ENCODE measurements around the gene AGPAT3.
"Not testable (repeated sequence)": the region's sequence is repeated elsewhere in the genome, so short reads cannot be mapped to it uniquely, and the experiment has no call there.

AGPAT3 gene, protein sequence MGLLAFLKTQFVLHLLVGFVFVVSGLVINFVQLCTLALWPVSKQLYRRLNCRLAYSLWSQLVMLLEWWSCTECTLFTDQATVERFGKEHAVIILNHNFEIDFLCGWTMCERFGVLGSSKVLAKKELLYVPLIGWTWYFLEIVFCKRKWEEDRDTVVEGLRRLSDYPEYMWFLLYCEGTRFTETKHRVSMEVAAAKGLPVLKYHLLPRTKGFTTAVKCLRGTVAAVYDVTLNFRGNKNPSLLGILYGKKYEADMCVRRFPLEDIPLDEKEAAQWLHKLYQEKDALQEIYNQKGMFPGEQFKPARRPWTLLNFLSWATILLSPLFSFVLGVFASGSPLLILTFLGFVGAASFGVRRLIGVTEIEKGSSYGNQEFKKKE

DNA sequence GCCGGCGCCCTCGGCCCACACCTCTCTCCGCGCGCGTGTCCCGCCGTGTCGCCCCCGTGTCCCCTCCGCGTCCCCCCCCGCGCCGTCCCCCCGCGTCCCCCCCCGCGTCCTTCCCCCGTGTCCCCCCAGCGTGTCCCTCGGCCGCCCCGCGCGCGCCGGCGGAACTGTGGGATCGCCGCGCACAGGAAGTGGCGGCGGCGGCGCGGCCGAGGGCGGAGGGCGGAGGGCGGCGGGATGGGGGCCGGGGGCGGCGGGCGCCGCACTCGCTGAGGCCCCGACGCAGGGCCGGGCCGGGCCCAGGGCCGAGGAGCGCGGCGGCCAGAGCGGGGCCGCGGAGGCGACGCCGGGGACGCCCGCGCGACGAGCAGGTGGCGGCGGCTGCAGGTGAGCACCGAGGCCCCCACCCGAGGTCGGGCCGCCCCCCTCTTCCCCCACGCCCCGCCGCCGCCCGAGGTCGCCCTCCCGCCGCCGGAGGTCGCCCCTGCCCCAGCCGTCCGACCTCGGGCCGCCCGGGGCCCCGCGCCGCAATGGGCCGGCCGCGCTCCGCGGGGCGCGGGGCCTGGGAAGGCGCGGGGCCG, at the start of gene AGPAT3:
AGPAT3 (plus strand) TSS at position 262 of the 578 bp plus-strand sequence. CDS start 94,459 bp downstream, outside the sequence.
- no peak for DNase-seq

DNA sequence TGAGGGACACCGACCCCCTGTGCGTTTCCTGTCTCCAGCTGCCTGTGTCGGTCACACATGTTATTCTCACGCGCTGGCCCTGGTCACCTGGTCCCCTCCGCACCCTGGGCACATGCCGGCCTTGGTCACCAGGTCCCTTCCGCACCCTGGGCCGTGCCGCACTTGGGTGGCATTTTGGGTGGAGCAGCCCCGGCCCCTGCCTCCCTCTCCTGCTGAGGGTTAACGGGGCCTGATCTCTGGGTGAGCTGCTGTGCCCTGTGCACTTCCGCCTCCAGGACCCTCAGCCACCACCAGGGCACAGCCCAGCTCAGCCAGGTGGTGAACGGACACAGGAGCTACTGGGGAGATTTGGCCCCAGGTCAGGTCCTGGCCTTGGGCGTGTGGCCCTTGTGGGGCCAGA, 49.0 kb upstream of the AGPAT3 start:
- DNase-seq: no peak

DNA sequence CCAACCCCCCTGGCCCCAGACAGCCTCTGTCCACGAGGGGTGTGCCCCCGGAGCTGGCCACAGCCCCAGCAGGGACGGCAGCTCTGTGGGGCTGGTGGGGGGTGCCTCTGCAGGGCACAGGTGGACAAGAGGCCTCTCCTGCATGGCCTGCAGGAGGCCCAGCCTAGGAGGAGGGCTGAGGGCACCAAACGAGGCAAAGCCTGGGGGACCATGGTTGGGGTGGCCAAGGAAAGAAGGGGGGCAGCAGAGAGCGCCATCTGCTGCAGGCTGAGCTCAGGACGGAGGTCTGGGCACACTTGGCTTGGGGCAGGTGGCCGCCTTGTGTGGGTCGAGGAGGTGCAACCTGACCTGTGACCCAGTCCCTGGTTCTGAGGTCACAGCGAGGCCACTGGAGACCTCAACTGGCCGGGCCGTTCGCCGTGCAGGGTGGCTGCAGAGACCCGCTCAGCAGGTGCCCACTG, 48.4 kb upstream of the AGPAT3 start:
- DNase-seq: no peak

DNA sequence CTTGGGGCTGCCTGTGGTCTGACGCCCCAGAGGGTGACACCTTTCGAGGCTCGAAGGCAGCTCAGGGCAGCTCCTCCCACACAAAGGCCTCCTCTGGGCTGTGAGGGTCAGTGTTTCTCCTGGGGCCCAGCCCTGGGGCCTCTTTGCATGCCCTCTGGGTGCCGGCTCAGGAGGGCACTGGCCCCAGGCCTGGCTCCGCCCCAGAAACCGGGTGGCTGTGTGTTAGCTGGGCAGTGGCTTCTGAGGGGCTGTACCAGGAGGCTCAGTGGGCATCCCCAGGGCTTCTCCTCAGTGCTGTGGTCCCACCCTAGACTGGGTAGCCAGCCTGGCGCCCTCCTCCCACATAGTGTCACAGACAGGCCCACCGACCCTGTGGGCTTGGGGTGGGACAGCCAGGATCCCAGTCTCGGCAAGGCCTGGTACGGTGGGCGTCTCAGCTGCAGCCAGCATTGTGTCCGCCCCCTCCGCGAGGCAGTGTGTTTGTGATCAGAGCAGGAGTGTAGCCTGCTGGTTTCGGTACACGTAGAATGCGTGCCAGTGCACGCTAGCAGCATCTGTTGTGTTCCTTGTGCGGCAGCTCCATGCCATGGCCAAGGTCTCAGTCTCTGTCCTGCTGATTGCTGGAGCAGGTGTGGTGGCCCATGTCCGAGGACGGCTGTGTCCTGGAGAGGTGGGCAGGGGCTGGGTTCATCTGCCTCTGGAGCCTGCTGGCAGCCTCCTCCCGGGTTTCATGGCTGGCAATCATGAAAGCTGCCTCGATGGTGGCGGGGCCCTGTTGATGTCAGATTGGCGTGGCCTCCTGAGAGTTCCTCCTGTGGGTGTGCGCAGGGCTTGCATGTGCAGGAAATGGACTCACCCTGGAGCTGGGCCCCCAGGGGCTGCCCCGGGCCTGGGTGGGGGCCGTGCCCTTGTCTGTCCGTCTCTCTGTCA, 47.6 kb upstream of the AGPAT3 start:
- DNase-seq: no peak

DNA sequence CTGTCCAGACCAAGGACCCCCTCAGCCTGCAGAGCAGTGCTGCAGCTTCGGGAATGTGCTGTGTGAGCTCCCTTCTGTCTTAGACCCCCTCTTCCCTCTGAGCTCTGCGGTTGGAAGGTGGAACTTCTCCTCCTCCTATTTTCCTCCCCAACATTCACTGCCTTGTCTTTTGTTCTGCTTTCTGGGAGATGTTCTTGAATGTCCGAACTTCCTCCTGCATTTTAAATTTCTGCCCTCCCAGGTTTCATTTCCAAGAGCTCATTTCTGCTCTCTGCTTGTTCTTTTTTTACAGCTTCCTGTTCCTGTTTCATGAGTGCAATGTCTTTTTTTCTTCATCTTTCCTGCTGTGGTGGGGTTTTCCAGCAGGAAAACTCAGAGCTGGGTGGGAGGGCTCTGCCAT, 46.3 kb upstream of the AGPAT3 start:
- DNase-seq: no peak

DNA sequence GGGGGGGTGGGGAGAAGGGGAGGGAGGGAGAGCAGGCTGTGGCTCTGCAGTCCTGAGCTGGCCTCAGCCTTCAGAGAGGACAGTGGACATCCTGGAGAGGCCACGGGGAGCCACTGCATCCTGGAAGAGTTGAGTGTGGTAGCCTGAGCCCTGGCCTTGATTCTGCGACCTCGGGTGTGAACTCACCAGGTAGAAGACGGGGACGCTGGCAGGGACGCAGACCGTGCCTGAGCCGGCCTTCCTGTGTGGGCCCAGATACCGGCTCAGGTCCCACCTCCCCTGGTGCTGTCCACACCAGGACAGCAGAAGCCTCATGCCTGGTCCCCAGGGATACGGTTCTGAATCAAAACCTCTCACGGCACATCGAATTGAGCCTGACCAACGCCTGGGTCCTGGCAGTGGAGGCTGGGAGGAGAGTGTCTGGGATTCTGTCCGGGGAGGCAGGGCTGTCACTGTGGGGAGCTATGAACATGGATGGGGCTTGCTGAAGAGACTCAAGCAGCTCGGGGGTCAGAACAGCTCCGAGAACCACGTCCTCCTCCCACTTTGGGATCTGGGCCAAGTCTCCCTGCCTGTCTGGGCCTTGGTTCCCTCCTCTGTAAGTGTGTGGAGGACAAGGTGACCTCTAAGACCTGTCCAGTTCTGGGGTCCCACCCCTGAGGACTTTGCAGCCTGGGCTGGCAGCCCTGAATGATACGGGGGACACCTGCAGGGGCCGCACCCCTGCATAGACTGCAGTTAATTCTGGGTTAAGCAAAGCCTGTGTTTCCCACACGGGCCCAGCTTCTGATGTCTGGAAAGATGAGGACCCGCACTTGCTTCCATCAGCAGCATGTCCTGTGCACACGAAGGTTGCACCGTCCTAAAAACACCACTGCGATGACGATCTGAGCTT, 45.3 kb upstream of the AGPAT3 start:
- no peak for DNase-seq

DNA sequence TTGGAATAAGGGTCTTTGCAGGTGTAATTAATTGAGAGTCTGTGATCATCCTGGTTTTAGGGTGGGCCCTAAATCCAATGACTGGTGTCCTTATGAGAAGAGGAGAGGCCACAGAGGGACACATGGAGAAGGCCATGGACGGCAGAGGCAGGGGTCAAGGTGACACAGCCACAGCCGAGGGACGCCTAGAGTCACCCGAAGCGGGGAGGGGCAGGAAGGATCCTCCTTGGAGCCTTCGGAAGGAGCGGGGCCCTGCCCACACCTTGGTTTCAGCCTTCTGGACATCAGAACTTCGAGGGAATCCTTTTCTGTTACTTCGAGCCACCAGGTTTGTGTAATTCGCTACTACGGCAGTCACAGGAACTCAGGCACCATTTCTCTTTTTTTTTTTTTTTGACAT, 44.6 kb upstream of the AGPAT3 start:
- no peak for DNase-seq

DNA sequence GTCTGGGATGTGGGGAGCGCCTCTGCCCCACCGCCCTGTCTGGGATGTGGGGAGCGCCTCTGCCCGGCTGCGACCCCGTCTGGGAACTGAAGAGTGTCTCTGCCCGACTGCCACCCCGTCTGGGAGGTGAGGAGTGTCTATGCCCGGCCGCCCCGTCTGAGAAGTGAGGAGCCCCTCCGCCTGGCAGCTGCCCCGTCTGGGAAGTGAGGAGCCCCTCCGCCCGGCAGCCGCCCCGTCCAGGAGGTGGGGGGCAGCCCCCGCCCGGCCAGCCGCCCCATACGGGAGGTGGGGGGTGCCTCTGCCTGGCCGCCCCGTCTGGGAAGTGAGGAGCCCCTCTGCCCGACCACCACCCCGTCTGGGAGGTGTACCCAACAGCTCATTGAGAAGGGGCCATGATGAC, 42.9 kb upstream of the AGPAT3 start:
- not testable (repeated sequence) for DNase-seq

DNA sequence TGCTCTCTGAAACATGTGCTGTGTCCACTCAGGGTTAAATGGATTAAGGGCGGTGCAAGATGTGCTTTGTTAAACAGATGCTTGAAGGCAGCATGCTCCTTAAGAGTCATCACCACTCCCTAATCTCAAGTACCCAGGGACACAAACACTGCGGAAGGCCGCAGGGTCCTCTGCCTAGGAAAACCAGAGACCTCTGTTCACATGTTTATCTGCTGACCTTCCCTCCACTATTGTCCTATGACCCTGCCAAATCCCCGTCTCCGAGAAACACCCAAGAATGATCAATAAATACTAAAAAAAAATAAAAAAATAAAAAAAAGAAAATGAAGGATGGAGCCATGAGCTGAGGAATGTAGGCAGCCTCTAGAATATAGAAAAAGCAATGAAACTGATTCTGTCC, 42.3 kb upstream of the AGPAT3 start:
- DNase-seq: not testable (repeated sequence)

DNA sequence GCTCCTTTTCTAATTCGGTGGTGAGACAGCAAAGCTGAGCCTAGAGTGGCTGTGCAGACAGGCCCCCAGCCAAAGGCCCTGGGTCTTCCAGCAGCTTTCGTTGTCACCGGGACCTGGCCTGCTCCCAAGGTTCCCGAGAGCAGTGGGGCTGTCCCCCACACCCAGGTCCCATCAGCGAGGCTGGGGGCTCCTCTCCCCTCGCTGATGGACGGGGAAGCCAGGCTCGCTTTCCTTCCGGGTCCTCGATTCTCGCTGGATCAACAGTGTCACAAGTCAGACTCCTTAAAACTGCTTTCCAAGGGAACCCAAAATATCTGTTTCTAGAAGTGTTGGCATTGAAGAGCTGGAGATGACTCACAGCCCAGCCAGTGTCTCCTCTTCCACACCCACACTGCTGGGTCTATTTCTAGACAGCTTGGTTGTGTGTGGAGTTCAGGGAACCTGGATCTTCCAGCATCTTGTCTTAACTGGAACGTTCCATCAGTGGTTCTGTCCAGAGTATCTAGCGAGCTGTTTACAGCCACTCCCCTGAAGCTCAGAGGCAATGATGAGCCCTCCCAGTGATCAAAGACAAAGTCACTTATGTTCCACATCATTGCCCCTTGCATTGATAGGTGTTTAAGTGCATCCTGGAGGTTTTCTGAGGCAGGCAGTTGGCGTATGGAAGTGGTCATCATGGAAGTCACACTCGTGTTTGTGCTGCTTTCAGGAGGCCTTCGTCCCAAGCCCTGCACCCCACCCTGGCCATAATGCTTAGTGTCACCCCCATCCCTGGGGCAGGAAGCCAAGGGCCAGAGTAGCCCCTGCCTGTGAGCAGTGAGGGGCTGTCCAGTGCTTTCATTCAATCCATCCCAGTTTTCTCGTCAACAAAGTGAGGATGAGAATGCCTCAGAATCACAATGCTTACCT, 40.4 kb upstream of the AGPAT3 start:
- no peak for DNase-seq

DNA sequence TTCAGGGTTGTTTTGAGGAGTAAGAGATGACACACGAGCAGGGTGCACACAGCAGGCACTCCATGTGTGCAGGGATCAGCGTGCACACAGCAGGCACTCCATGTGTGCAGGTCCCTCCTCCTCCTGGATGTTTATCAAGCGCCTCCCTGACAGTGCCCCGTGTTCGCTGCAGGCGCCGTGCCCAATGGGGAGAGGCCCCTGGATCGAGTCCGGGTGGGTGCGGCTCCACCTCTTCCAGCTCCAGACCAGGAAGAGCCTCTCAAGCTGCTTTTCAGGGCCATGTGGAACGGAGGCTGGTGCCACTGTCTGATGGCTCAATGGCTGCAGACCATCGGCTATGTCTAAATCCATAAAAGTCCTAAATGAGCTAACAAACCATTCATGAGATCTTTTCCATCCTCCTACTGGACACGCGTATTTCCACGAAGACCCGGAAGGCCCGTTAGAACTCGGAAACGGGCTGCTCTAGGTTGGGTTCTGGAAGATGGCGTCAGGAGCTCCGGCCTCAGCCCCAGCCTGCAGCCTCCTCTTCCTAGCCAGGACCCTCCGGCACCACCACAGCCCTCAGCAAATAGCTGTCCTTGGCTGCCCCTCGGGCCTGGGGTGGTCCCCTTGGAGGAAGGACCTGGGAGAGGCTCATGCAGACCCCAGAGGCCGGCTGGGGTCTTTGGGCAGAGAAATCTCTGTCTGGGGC, 39.6 kb upstream of the AGPAT3 start:
- no peak for DNase-seq

DNA sequence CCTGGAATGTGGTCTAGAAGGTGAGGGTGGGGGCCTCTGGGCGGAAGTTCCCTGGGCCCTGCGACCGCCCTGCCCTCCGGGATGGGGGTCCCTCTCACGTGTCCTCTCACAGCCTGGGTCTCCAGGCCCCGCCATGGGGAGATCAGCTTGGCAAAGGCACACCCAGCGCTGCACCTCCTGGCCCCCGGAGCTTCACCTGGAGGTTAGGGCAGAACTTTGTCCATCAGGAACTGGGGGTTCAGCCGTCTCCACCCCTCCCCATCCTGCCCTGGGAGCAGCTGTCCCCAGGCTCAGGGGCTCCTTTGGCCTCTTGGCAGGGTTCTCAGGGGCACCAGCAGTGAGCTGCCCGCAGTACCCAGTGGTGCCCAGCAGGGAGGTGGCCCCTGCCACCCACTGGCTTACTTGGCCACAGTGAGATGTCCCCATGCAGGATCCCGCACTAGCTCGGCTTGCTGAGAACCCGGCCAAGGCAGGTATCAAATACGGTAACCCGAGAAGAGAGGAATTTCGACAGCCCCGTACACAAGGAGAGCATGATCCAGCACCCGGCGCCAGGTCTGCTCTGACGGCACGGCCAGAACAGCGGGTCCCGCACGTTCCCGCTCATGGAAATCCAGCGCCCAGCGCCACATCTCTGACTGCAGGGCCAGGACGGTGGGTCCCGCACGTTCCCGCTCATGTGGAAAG, 38.9 kb upstream of the AGPAT3 start:
- DNase-seq: no peak

DNA sequence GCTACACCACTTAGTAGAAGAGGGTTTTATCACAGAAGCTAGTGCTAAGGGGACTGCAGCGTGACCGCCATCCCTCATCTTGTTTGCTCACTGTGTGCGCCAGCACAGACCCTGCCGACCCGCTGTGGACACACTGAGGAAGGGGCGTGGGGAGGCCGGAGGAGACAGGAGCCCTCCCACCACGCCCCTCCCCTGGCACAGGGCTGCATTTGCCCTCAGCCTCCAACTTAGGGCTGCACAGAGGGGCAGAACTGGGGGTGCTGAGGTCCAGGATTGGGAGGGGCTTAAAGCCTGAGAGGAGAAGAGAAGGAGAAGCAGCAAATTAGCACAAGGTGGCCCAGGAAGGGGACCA, 38.4 kb upstream of the AGPAT3 start:
- no peak for DNase-seq

DNA sequence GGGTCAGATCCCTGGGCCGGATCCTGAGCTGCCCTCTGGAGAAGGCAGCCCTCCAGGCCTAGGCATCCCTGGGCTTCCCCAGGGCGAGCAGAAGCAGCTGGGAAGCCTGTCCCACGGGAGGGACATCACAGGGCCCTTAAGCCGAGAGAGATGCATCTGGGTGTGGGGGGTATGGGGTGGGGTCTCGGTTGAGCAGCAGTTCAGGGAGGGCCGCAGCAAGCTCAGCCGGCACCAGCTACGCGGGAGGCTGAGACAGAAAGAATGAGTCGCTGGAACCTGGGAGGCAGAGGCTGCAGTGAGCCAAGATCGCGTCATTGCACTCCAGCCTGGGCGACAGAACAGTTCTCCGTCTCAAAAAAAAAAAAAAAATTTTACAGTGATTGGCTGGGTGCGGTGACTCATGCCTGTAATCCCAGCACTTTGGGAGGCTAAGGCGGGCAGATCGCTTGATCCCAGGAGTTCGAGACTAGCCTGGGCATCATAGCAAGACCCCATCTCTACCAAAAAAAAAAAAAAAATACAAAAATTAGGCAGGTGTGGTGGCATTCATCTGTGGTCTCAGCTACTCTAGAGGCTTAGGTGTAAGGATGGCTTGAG, 37.9 kb upstream of the AGPAT3 start:
- no peak for DNase-seq

DNA sequence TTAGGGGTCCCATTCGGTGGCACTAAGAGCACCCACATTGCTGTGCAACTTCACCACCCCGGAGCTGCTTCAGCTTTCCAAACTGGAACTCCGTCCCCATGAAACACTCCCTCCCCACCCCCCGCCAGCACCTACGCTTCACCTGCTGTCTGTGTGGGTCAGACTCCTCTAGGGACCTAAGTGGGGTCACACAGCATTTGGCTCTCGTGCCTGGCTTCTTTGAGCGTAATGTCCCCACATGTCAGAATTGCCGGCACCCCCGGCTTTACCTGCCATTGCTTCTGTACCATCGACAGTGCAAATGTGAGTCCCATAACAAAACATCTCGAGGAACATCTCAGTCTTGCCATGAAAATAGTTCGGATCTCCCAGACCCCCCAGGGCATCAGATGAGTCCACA, 35.9 kb upstream of the AGPAT3 start:
- DNase-seq: no peak

DNA sequence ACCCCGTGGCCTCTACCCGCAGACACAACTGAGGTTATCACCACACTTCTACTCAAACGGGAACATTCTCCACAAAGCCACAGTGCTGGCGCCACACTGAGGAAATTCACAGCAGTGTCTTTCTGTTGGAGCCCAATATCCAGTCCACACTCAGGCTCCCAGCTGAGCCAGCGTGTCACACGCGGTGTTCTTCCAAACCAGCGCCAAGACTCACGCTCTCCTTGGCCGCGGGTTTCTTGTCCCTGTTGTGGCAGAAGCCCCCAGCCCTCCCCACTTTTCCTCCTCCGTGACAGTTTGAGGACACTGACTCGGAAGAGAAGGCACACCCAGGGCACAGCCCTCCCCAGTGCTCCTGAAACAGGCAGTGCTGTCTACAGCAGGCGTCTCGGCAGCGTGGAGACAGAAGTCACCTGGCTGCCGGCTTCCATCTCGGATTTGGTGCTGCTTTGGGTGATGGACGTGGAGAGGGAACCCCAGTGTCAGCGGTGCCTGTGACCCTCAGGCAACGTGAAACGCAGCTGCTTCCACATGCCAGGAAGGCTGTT, 35.4 kb upstream of the AGPAT3 start:
- no peak for DNase-seq

DNA sequence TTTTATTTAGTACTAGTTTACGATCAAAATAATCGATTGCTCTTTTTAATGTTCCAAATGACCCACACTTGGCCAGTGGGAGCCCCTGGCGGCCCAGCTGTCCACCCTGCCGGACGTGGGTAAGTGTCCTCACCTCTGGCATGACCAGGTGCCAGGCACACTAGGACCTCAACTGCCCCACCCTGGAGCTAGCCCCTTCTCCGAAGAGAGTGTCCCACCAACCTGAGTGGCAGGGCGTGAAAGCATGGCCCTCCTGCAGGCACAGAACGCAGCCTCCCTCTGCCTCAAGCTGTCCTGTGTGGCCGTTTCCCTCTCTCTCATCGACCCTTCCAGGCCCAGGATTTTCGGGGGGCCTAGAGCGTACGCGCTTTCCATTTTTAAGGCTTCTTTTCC, 32.9 kb upstream of the AGPAT3 start:
- no peak for DNase-seq

DNA sequence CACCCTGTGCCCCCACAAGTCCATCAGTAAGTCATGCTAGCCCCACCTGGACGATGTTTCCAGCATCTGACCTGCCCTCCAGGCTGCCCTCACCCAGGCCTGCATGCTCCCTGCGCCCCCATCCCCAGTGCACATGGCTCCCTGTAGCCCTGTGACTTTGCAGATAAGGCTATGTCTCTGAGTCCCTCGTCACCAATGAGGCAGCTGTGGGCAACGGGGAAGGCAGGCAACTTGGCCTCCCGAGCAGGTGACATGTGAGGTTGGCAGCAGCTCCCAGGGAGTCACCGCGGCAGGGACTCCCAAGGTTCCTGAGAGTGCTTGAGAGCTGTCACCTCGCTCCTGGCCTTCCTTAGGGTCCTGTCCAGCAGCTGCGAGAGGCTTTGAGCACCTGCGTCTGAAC, 32.4 kb upstream of the AGPAT3 start:
- DNase-seq: no peak

DNA sequence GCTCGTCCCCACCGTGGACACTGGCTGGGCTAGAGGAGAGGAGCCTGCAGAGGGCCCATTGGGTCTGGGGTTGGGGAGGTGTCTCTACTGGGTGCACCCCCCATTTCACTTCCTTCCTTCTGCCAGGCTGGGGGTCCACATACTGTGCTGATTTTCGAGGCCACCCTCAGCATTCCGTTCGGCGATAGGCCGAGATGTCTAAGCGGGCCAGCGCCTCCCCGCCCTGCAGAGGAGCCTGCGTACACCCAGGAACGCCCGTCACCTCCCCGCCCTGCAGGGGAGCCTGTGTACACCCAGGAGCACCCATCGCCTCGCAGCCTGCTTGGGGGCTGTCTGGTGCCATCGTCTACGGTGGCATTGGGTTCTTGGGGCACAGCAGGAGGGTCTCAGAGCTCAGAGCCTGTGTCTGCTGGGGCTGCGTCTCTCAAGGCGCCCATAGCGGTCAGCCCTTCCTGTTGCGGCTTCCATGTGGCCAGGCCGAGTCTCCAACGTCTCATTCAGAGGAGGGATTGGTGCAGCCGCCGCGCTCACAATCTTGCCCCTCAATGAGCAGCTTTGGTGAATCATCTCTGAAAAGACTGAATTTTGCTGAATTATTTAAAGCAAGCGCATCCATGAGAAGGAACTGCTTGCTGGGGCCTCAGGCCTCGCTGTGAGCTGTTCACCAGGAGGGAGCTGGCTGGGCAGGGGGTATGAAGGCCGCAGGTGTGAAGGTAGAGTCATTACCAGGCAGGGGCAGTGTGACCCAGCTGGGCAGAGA, 30.7 kb upstream of the AGPAT3 start:
- peak; percentile 48 for DNase-seq
